Activated B cell treated with CpG ODN at 0.5 μM for 24 hours (primary cell): ENCODE data around the gene KCNJ15. TPM values are rescaled to one million over a fixed set of nuclear protein-coding genes. Genes with fewer than 3 reads are reported as not detected.

ENCODE experiments used
- ATAC-seq: fragments of 200-7000 bp; cut with Tn5 transposase; one replicate; pipeline ENCODE4 v1.10.0; 2021; ENCODE audit warnings: low read depth, mild to moderate bottlenecking, moderate library complexity
- CTCF ChIA-PET: fragments of 350-600 bp; sonication (Branson Sonifier 250); formaldehyde crosslinking; loops from one replicate; lab custom pipeline; 2021; ENCODE audit warnings: antibody characterized with exemption; lab: Charles Lee
- POLR2A ChIA-PET: fragments of 350-600 bp; sonication (Branson Sonifier 250); formaldehyde crosslinking; loops from one replicate; lab custom pipeline; 2021; ENCODE audit warnings: antibody characterized with exemption; lab: Charles Lee
- DNase-seq: peaks from one replicate; pipeline ENCODE4 v3.0.0; 2022
- H3K27ac Mint-ChIP-seq: one replicate; pipeline ENCODE4 v1.8.0; 2020; ENCODE audit warnings: mixed read lengths
- H3K27me3 Mint-ChIP-seq: one replicate; pipeline ENCODE4 v1.8.0; 2021; ENCODE audit warnings: mixed read lengths
- H3K36me3 Mint-ChIP-seq: one replicate; pipeline ENCODE4 v1.8.0; 2021; ENCODE audit warnings: low read depth, mixed read lengths
- H3K4me1 Mint-ChIP-seq: one replicate; pipeline ENCODE4 v1.8.0; 2021; ENCODE audit warnings: mixed read lengths
- H3K4me3 Mint-ChIP-seq: one replicate; pipeline ENCODE4 v1.8.0; 2020; ENCODE audit warnings: mild to moderate bottlenecking, mixed read lengths
- H3K9me3 Mint-ChIP-seq: one replicate; pipeline ENCODE4 v1.8.0; 2020; ENCODE audit warnings: mixed read lengths
- CTCF ChIP-seq: fragments of 200-600 bp; IDR thresholded peaks from one replicate; pipeline ENCODE4 v1.8.0; 2022; ENCODE audit warnings: antibody characterized with exemption, mild to moderate bottlenecking
- intact Hi-C: fragments of 100-400 bp; cut with micrococcal nuclease; formaldehyde crosslinking; loops from one replicate; pipeline ENCODE4 v1.15.1; 2024
- total RNA-seq: library from RNA; stranded (reverse); gene quantifications from 2 replicates; pipeline ENCODE4 v1.2.3, GENCODE V29; 2022

KCNJ15 gene
- total RNA-seq, 1 donor from 2014 or later, result not detected

- no peaks in the 10 kb centered on the region for H3K9me3 Mint-ChIP-seq
- no peak overlapping the region for H3K27ac Mint-ChIP-seq
- H3K36me3 Mint-ChIP-seq, result no peaks in the 10 kb centered on the region
- no peaks in the 10 kb centered on the region for H3K4me1 Mint-ChIP-seq
- no peak for DNase-seq
- intact Hi-C loops, result no loop called here
- no peak for TF ChIP-seq CTCF
- ChIA-PET CTCF (no interaction called here), POLR2A (no interaction called here)
- peaks cover 5% of the 10 kb centered on the region for H3K27me3 Mint-ChIP-seq
- H3K4me3 Mint-ChIP-seq, result no peak overlapping the region
- ATAC-seq, result no peak
Measured at GRCh38 chr21:38349977-38350376, 93.2 kb downstream of the KCNJ15 start.

- no peak for TF ChIP-seq CTCF
- CTCF ChIA-PET, result no interaction called here
- H3K27ac Mint-ChIP-seq, result no peak overlapping the region
Measured at GRCh38 chr21:38350684-38351083, 93.9 kb downstream of the KCNJ15 start.

GRCh38 chr21:38351176-38351959 lies 94.6 kb downstream of the KCNJ15 start:
- no peaks in the 10 kb centered on the region for H3K36me3 Mint-ChIP-seq
- no peaks in the 10 kb centered on the region for H3K4me1 Mint-ChIP-seq
- no peak overlapping the region for H3K4me3 Mint-ChIP-seq
- H3K9me3 Mint-ChIP-seq, result no peaks in the 10 kb centered on the region
- DNase-seq (no peak), ATAC-seq (no peak)
- ChIA-PET CTCF (no interaction called here), POLR2A (no interaction called here)
- intact Hi-C loops, result no loop called here
- no peak overlapping the region for H3K27ac Mint-ChIP-seq
- no peak for TF ChIP-seq CTCF
- peaks cover 9% of the 10 kb centered on the region for H3K27me3 Mint-ChIP-seq

More at GRCh38 chr21:38350684-38351083, 93.9 kb downstream of the KCNJ15 start:
- H3K4me3 Mint-ChIP-seq, result no peak overlapping the region
- POLR2A ChIA-PET, result no interaction called here
- intact Hi-C loops, result no loop called here
- ATAC-seq (no peak), DNase-seq (no peak)
- H3K36me3 Mint-ChIP-seq, result no peaks in the 10 kb centered on the region
- peaks cover 9% of the 10 kb centered on the region for H3K27me3 Mint-ChIP-seq
- H3K4me1 Mint-ChIP-seq, result no peaks in the 10 kb centered on the region
- no peaks in the 10 kb centered on the region for H3K9me3 Mint-ChIP-seq

GRCh38 chr21:38351961-38352521 lies 95.2 kb downstream of the KCNJ15 start:
- no peak for TF ChIP-seq CTCF
- Mint-ChIP-seq H3K9me3 (no peaks in the 10 kb centered on the region), H3K27me3 (peaks cover 9% of the 10 kb centered on the region), H3K27ac (no peak overlapping the region), H3K4me3 (no peak overlapping the region), H3K4me1 (no peaks in the 10 kb centered on the region), H3K36me3 (no peaks in the 10 kb centered on the region)
- ATAC-seq, result no peak
- POLR2A ChIA-PET, result no interaction called here
- CTCF ChIA-PET, result no interaction called here
- DNase-seq, result no peak
- intact Hi-C loops, result no loop called here

GRCh38 chr21:38352536-38353219 lies 95.9 kb downstream of the KCNJ15 start:
- no peak overlapping the region for H3K27ac Mint-ChIP-seq
- CTCF ChIA-PET, result no interaction called here
- ATAC-seq (no peak), DNase-seq (no peak)
- H3K27me3 Mint-ChIP-seq, result peaks cover 9% of the 10 kb centered on the region
- POLR2A ChIA-PET, result no interaction called here
- intact Hi-C loops, result no loop called here
- H3K9me3 Mint-ChIP-seq, result no peaks in the 10 kb centered on the region
- no peak for TF ChIP-seq CTCF
- H3K36me3 Mint-ChIP-seq, result no peaks in the 10 kb centered on the region
- no peaks in the 10 kb centered on the region for H3K4me1 Mint-ChIP-seq
- H3K4me3 Mint-ChIP-seq, result no peak overlapping the region
